GM12878 (cell line): ENCODE results near the gene AGBL4. TPM values are rescaled to one million over a fixed set of nuclear protein-coding genes. Genes with fewer than 3 reads are reported as not detected.

Experiments used
- ATAC-seq: fragments of 200-7000 bp; cut with Tn5 transposase; 3 replicates; pipeline ENCODE4 v1.9.1; 2020; ENCODE audit warnings: mild to moderate bottlenecking, moderate library complexity
- BruUV-seq: library from RNA; stranded (reverse); fragments of 400-500 nt; replicated peaks from 2 replicates; lab custom pipeline; 2021; lab: Mats Ljungman, UMichigan
- CTCF ChIA-PET: fragments of 300-600 bp; sonication (Branson Sonifier 250); formaldehyde crosslinking; extraction: SDS; loops from one replicate; lab custom pipeline; 2021; ENCODE audit warnings: inconsistent platforms; lab: Yijun Ruan, JAX
- POLR2A ChIA-PET: fragments of 350-600 bp; formaldehyde crosslinking; extraction: SDS; loops from one replicate; lab custom pipeline; 2021; ENCODE audit warnings: inconsistent platforms; lab: Charles Lee
- RAD21 ChIA-PET: fragments of 300-600 bp; sonication (Branson Sonifier 250); formaldehyde crosslinking; loops from one replicate; lab custom pipeline; 2023; ENCODE audit warnings: antibody characterized with exemption; ENCODE audit not compliant: unreplicated experiment; lab: Charles Lee
- SMC1A ChIA-PET: fragments of 300-600 bp; sonication (Branson Sonifier 250); formaldehyde crosslinking; loops from one replicate; lab custom pipeline; 2023; ENCODE audit not compliant: unreplicated experiment, uncharacterized antibody; lab: Charles Lee
- DNase-seq: peaks from one replicate; pipeline ENCODE4 v3.0.0-alpha.2; 2011; ENCODE audit warnings: low read depth, low spot score
- FAIRE-seq: peaks from 3 replicates; lab custom pipeline; 2011; peaks lifted over from hg19 to GRCh38; lab: Jason Lieb, UNC
- H2AFZ ChIP-seq: 2 replicates; pipeline ENCODE4 v1.6.0; 2011; ENCODE audit warnings: low read depth, low read length, control low read depth; ENCODE audit not compliant: control insufficient read depth
- H3K27ac ChIP-seq: 2 replicates; pipeline ENCODE4 v1.5.1; 2011; ENCODE audit warnings: control low read depth; ENCODE audit not compliant: control insufficient read depth, insufficient read depth
- H3K27me3 ChIP-seq, 2 experiments: replicated peaks in 1 of 2; 2 replicates each; pipeline versions ENCODE4 v1.6.0 to v1.6.1; 2011; ENCODE audit warnings: low read length in 1 of 2; ENCODE audit not compliant: control insufficient read depth in 2 of 2, insufficient read depth in 2 of 2
- H3K36me3 ChIP-seq, 2 experiments: 2 replicates each; pipeline ENCODE4 v1.5.1; 2011; ENCODE audit warnings: low read length in 1 of 2; ENCODE audit not compliant: control insufficient read depth in 2 of 2, insufficient read depth in 2 of 2
- H3K4me1 ChIP-seq: 2 replicates; pipeline ENCODE4 v1.6.1; 2011; ENCODE audit warnings: mild to moderate bottlenecking, low read length, moderate library complexity, mixed read lengths; ENCODE audit not compliant: control insufficient read depth, insufficient read depth
- H3K4me2 ChIP-seq: 2 replicates; pipeline ENCODE4 v1.6.0; 2011; ENCODE audit warnings: control low read depth; ENCODE audit not compliant: control insufficient read depth, insufficient read depth
- H3K4me3 ChIP-seq: fragments of 200-600 bp; sonication (generic); 2 replicates; pipeline ENCODE4 v1.5.1; 2016
- H3K79me2 ChIP-seq: 2 replicates; pipeline ENCODE4 v1.6.0; 2011; ENCODE audit warnings: low read length; ENCODE audit not compliant: control insufficient read depth, insufficient read depth
- H3K9ac ChIP-seq: 2 replicates; pipeline ENCODE4 v1.8.0; 2011; ENCODE audit warnings: low read length, control low read depth, mixed read lengths; ENCODE audit not compliant: control insufficient read depth, insufficient read depth
- H3K9me3 ChIP-seq: replicated peaks from 3 replicates; pipeline ENCODE4 v1.5.1; 2011; ENCODE audit warnings: mild to moderate bottlenecking, low read length; ENCODE audit not compliant: control insufficient read depth, insufficient read depth
- H4K20me1 ChIP-seq: 2 replicates; pipeline ENCODE4 v1.6.0; 2011; ENCODE audit not compliant: control insufficient read depth, insufficient read depth
- BACH1 ChIP-seq: fragments of 450-650 bp; IDR thresholded peaks from 2 replicates; pipeline ENCODE4 v1.6.1; 2017; ENCODE audit warnings: mild to moderate bottlenecking, borderline replicate concordance
- BCL3 ChIP-seq: IDR thresholded peaks from 2 replicates; pipeline ENCODE4 v1.6.1; 2011; ENCODE audit warnings: borderline replicate concordance, low read depth, mild to moderate bottlenecking, moderate library complexity, low read length; ENCODE audit not compliant: insufficient read depth, poor library complexity, severe bottlenecking
- BRCA1 ChIP-seq: IDR thresholded peaks from 2 replicates; pipeline ENCODE4 v1.6.1; 2011; ENCODE audit warnings: low read depth, low read length, improper control_type of control experiment
- DPF2 ChIP-seq: fragments of 450-650 bp; IDR thresholded peaks from 2 replicates; pipeline ENCODE4 v1.6.1; 2017; ENCODE audit warnings: mild to moderate bottlenecking
- EGR1 ChIP-seq, 2 experiments: IDR thresholded peaks; 1 replicate in 1 of 2; 2 replicates in 1 of 2; pipeline ENCODE4 v1.6.1; 2011 to 2012; ENCODE audit warnings: low read depth in 2 of 2, low read length in 2 of 2, borderline replicate concordance in 1 of 2, mild to moderate bottlenecking in 1 of 2, moderate library complexity in 1 of 2
- GABPA ChIP-seq: IDR thresholded peaks from 2 replicates; pipeline ENCODE4 v1.6.1; 2014; ENCODE audit warnings: antibody characterized with exemption, low read depth, mild to moderate bottlenecking, inconsistent platforms
- MTA3 ChIP-seq: IDR thresholded peaks from 2 replicates; pipeline ENCODE4 v1.6.1; 2012; ENCODE audit warnings: low read length, inconsistent platforms, borderline replicate concordance
- NBN ChIP-seq: fragments of 450-650 bp; IDR thresholded peaks from 2 replicates; pipeline ENCODE4 v1.6.1; 2016
- NR2C2 ChIP-seq: IDR thresholded peaks from 2 replicates; pipeline ENCODE4 v1.6.1; 2011; ENCODE audit warnings: borderline replicate concordance, low read depth; ENCODE audit not compliant: control insufficient read depth, insufficient read length
- SIX5 ChIP-seq: IDR thresholded peaks from 2 replicates; pipeline ENCODE4 v1.6.1; 2011; ENCODE audit warnings: mild to moderate bottlenecking, low read depth, low read length, moderate library complexity; ENCODE audit not compliant: severe bottlenecking
- SKIL ChIP-seq: fragments of 450-650 bp; IDR thresholded peaks from 2 replicates; pipeline ENCODE4 v1.6.1; 2017; ENCODE audit warnings: mild to moderate bottlenecking, low read depth, inconsistent platforms; ENCODE audit not compliant: poor library complexity, severe bottlenecking
- SRF ChIP-seq, 2 experiments: IDR thresholded peaks; 2 replicates each; pipeline ENCODE4 v1.6.1; 2011; ENCODE audit warnings: low read depth in 2 of 2, low read length in 2 of 2, mild to moderate bottlenecking in 1 of 2, moderate library complexity in 1 of 2
- STAT3 ChIP-seq: IDR thresholded peaks from 2 replicates; pipeline ENCODE4 v1.6.1; 2011; ENCODE audit warnings: low read depth, low read length, improper control_type of control experiment
- ZBTB33 ChIP-seq: fragments of 450-650 bp; IDR thresholded peaks from 2 replicates; pipeline ENCODE4 v1.6.1; 2017; ENCODE audit warnings: mild to moderate bottlenecking
- ZBTB4 ChIP-seq: fragments of 450-650 bp; formaldehyde crosslinking; IDR thresholded peaks from 2 replicates; pipeline ENCODE4 v1.4.0; 2022; ENCODE audit warnings: mild to moderate bottlenecking, moderate library complexity
- ZNF274 ChIP-seq: IDR thresholded peaks from one replicate; pipeline ENCODE4 v1.8.0; 2011; ENCODE audit not compliant: insufficient read length, insufficient read depth
- whole genome bisulfite sequencing: methylation state at CpG from one replicate; pipeline ENCODE4 v1.1.6; 2016; ENCODE audit warnings: low lambda C conversion rate; ENCODE audit not compliant: insufficient replicate concordance, insufficient coverage; ENCODE audit errors: missing lambda C conversion rate; 5-methylcytosine and 5-hydroxymethylcytosine counted together
- in situ Hi-C: fragments of 300-500 bp; cut with MboI; formaldehyde crosslinking; loops from 9 replicates; pipeline ENCODE4 v1.14.3; 2018; ENCODE audit warnings: mixed read lengths
- intact Hi-C: fragments of 100-400 bp; cut with micrococcal nuclease; formaldehyde crosslinking; loops from one replicate; pipeline ENCODE4 v1.14.2; 2022; ENCODE audit not compliant: unreplicated experiment
- polyA plus RNA-seq, 11 experiments: library from polyadenylated mRNA; depleted of rRNA in 4 of 11; unstranded in 6 of 11; stranded (reverse) in 5 of 11; fragments of >200 nt; fragmentation: Nextera tagmentation in 4 of 11; fragmentation: Illumina TruSeq in 1 of 11; extraction: Ambion mirVana in 4 of 11; extraction: Trizol in 1 of 11; gene quantifications; 1 replicate in 1 of 11; 2 replicates in 10 of 11; pipeline versions ENCODE4 v1.2.1 to v1.2.3, GENCODE V29; 2011 to 2016; ENCODE audit warnings: inconsistent platforms in 2 of 11, missing spikeins in 2 of 11, low read depth in 1 of 11
- total RNA-seq, 4 experiments: library from RNA; depleted of rRNA in 3 of 4; stranded (reverse); fragments of >200 nt in 3 of 4; fragmentation: Illumina TruSeq in 1 of 4; extraction: Trizol in 1 of 4; gene quantifications; 2 replicates each; pipeline versions ENCODE4 v1.2.1 to v1.2.3, GENCODE V29; 2013 to 2021

The AGBL4 gene
- total and polyA plus RNA-seq, 10 of the 15 experiments (the other 5 are each of a cell fraction or from before 2014, with no cell fraction given): 0.31 TPM; not detected in 9

GRCh38 chr1:48683839-48684238 lies 1339.9 kb downstream of the AGBL4 start:
- ChIA-PET CTCF (interaction anchor here (2.7 kb wide), 1 partner anchor 13 kb away, joined by 9 read pairs; no protein-coding TSS in a partner anchor), POLR2A (no interaction called here), RAD21 (no interaction called here), SMC1A (interaction anchor here (0.6 kb wide), 1 partner anchor 39 kb away, joined by 3 read pairs; no protein-coding TSS in a partner anchor)
- no TSS peak for BruUV-seq
- Histone ChIP-seq H4K20me1 (no peaks in the 10 kb centered on the region; the same call in 1 of the 2 replicates), H2AFZ (no peak overlapping the region), H3K4me3 (no peak overlapping the region), H3K79me2 (no peaks in the 10 kb centered on the region), H3K4me2 (no peak overlapping the region), H3K27me3 (peaks cover 0 to 4% of the 10 kb centered on the region in 2 experiments; a peak in 1 of 4 replicates), H3K9me3 (no peaks in the 10 kb centered on the region), H3K9ac (no peak overlapping the region), H3K27ac (no peak overlapping the region), H3K36me3 (no peaks in the 10 kb centered on the region), H3K4me1 (no peaks in the 10 kb centered on the region; the same call in 1 of the 2 replicates)
- 24% methylated on average over 3 of the region's 3 CpGs for WGBS
- FAIRE-seq (no peak), ATAC-seq (no peak), DNase-seq (no peak)
- in situ Hi-C loops (no loop called here), intact Hi-C loops (no loop called here)
- TF ChIP-seq ZBTB33 (no peak), BACH1 (no peak), MTA3 (no peak), STAT3 (no peak), SIX5 (no peak), NR2C2 (no peak), SKIL (no peak), DPF2 (no peak), SRF (IDR thresholded peaks at IDR 0.05; ENCODE audit: low read depth in 2 of 2, low read length in 2 of 2) (no peak), BCL3 (no peak), EGR1 (IDR thresholded peaks at IDR 0.05; ENCODE audit: borderline replicate concordance in 1 of 2, low read depth in 2 of 2, low read length in 2 of 2) (no peak), ZNF274 (no peak), BRCA1 (no peak), ZBTB4 (CRISPR knock-in tag) (no peak), GABPA (no peak), NBN (no peak)
